DMS114 treated with DMSO at 0.1 percent for 48 hours (cell line): ENCODE results near the gene LLCFC1.

ENCODE experiments used
- DNase-seq: peaks from one replicate; lab custom pipeline; 2025; ENCODE audit not compliant: unreplicated experiment; lab: John Stamatoyannopoulos, UW

LLCFC1 gene

DNA sequence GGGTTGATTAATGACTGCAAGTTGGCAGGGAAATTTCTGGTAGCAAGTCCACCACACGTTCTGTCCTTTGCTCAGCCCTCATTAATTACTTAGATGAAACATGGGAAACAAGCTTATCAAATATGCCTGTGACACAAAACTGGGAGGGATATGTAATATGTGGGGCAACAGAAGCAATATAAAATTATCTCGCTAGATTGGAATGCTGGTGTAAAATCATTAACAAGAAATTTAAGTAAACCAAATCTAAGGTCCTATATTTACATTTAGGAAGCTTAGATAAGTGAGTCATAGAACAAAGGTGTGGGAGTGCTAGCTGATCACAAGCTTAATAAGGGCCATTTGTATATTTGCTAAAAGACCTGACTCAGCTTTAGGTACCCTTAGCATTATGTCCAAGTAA is 29.3 kb upstream of the LLCFC1 start:
- no peak for DNase-seq

DNA sequence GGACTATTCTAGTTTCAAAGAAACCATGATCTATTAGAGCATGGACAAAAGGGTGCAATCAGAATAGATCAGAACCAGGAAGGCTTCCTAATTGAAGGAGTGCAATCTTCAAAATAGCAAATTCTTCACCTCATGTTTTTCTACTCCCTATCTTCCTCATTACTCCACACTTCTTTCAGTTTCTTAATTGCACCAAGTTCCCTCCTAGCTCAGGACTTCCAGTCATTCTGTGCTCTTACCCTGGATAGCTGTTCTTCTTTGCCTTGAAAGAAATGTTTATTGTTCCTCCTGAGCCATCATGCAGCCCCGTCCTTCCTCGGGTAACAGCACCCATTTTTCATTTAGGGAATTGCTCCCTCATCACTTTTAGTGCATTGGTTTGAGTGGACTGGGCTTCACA is 28.8 kb upstream of the LLCFC1 start:
- no peak for DNase-seq

DNA sequence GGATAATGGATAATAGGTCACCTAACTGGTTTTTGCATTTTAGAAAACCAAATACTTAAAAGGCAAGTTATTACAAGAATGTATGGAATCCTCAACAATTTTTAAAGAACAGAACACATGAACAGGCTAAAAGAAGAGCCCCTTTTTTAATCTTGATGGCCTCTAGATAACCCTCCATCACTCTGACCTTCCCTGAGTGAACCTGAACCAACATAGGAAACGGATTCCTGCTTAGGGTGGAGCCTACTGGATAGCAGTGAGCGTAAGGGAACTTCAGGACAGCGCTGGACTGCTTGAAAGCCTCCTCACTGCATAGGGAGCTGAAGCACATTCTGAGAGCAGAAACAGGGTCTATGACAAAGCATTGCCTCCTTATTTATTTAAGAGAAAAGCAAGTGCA is 26.2 kb upstream of the LLCFC1 start:
- no peak for DNase-seq

DNA sequence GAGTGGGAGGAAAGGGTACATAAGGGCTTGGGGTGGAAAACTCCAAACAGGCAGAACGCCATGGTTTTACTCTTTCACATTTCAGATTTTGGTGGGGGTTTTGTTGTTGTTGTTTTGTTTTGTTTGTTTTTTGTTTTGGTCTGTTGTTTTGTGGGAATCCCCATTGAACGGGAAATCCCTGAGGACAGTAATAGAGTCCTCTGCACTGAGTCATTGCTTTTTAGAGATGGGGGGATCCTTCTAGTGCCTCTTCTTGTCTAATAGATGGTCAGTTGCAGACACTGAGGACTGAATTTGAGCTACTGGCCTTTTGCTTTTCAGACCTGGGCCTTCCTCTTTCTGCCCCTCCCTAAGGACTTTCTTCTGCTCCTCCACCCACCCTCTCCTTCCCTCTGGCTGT is 25.7 kb upstream of the LLCFC1 start:
- no peak for DNase-seq

DNA sequence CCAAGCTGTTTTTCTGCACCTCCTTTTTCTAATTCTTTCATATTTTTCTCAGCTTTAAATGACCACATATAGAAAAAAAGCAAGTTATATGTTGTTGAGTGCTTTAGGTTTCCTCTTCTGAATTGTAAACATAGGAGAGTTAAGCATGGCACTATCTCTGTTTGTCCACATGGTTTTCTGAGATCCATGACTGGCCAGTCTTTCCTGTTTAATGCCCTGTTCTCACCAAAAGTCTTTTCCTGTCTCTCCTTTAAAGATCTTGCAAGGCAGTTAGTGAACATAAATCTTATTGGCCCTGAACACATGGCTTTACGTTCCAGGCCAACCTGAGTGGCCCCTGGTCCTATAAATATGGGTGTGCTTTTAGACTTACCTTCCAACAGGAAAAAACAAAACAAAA is 25.2 kb upstream of the LLCFC1 start:
- no peak for DNase-seq

DNA sequence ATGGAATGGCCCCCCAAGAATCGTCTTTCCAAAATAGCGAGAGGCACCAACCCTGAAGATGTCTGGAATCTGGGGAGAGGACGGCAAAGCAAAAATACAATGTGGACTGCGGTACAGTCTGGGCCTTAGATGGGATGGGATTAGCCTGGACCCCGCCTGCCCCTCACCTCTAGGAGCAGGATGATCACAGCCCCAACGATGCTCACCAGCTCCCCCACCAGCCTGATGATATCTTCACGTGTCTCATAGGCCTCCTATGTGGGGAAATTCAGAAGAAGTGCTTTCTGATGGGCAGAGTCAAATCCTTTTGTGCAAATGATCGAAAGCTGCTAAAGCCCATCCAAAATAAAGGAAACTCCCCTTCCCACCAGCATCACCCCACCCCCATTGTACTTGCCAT is 24.0 kb upstream of the LLCFC1 start:
- no peak for DNase-seq

DNA sequence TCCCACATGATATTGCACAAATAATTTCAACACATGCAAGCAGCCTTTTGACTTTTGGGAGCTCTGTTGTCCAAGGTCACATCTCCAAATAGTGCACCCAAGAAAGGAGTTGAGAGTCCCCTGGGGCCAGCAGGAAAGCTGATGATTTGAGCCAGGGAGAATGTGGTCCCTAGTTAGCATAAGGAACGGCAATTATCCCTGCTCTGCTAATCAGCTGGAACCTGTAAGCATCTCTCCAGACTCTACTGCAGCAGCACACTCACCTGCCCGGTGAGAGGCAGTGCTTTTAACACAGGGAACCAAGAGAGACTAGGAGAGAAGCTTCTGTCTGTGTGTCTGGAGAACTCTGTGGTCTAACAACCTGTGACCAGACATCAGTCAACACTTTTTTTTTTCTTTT is 22.8 kb upstream of the LLCFC1 start:
- DNase-seq: no peak

DNA sequence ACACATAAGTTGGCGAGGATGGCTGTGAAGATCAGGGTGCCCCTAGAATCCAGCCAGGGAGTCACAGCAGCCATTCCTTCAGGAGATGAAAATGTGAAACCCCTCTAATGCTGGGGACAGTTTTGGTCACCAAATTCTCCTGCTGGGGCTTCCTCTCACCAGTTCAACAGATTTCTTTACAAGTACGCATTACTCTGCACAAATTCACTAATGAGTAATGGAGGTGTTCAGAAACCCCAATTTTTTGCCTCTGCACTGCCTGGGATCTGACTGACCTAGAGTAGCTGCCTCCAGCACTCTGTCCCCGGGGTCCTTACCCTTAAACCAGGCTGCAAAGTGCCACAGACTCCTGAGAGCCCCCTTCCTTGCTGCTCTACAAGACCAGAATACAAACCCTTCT is 21.8 kb upstream of the LLCFC1 start:
- no peak for DNase-seq

DNA sequence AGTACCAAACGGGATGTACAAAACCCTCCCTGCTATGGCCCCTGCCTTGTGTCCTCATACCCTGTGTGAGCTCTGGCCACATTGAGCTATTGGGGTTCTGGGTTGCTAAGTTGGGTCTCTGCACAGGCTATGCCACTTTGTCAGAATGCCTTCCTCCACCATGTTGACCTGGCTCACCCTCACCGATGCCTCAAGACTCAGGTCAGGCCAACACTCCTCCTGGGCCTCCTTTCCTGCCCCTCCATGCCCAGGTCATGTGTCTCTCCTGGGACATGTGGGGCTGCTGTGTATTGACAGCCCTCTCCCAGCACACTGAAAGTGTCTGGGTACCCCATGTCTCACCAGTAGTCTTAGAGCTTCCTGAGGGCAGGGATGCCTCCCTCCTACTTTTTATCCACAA is 20.4 kb upstream of the LLCFC1 start:
- DNase-seq: no peak

DNA sequence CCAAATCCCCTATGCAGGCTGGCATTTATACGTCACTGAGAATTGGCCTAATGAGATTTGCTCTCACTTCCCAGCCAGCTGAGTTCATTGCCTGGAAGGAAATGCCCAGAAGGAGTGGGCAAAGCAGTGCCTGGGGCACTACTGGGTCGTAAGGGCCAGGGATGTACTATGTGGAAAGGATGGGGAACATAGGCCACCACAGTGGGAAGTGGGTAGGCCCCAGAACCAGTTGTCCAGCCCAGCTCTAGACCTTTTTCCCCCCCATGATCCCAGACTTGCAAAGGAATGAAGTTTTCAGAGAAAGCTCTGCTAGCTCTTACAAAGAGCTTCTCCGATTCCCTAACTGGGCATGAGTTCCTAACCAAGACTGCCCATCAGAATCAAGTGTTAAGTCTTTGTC is 19.6 kb upstream of the LLCFC1 start:
- DNase-seq: no peak

DNA sequence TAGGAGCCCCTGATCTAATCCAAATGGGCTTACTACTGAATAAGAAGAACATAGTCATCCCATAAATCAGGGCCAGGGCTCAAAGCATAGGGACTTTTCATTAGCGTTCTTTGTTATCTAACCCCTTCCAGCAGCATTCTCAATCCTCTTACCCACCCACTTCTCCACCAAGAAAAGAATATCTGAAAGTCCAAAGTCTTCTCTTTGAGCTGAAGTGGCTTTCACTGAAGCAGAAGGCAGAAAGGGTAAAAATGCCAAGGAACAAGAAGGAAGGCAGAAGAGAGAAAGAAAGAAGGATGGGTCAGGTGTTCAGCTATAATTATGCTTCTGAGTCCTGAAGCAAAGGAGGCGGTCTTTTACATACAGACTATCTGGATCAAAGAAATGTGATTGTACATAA is 15.9 kb upstream of the LLCFC1 start:
- no peak for DNase-seq

DNA sequence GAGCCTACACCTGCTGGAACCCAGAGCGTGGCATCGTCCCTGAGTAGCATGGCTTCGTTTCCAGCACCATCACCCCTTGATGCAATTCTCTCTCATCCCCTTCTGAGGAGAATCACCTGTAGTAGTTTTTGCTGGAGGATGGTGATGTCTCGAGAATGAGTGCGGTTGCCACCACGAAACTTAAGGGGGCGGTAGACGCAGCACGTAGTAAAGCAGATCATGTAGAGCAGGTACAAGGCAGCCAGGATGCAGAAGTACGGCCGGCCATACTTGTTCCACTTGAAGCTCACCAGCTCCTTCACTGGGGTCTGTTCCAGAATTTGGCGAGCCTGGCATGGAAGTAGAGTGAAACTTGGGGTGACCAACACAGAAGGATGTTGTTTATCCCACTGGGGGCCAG is 13.9 kb upstream of the LLCFC1 start:
- no peak for DNase-seq

DNA sequence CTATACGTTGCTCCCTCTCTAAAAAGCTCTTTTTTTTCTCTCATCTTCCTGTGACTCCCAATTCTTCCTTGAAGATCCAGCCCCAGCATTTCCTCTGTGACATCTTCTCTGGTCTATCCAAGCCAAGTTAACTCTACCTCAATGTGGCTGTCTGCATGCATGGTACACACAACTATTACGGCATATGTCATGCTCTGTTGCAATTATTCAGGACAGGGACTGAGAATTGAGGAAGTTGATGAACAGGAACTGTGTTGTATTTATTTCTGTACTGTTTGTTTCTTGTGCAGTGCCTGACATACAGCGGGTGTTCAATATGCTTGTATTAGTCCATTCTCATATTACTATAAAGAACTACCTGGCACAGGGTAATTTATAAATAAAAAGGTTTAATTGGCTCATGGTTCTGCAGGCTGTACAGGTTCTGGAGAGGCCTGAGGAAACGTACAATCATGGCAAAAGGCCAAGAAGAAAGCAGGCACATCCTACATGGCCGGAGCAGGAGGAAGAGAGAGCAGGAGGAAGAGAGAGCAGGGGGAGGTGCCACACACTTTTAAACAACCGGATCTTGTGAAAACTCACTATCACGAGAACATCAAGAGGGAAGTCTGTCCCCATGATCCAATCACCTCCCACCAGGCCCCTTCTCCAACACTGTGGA is 12.1 kb upstream of the LLCFC1 start:
- no peak for DNase-seq

DNA sequence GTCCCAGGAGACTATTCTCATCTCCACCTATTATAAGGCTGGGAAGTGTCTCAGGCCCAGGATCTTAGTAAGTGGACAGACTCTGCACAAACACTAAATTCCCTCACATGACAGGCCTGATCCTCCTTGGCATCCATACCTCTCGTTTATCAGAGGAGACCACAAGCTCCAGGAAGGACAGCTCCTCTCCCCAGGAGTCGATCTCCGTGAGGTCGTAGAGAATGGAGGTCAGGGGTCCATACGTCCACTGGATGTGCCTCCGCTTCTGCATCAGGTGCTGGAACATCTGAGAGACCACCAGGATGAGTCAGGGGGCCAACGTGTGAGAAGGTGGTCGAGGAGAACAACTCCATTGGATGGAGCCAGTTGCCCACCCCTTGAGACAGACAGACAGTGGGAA is 11.3 kb upstream of the LLCFC1 start:
- no peak for DNase-seq

DNA sequence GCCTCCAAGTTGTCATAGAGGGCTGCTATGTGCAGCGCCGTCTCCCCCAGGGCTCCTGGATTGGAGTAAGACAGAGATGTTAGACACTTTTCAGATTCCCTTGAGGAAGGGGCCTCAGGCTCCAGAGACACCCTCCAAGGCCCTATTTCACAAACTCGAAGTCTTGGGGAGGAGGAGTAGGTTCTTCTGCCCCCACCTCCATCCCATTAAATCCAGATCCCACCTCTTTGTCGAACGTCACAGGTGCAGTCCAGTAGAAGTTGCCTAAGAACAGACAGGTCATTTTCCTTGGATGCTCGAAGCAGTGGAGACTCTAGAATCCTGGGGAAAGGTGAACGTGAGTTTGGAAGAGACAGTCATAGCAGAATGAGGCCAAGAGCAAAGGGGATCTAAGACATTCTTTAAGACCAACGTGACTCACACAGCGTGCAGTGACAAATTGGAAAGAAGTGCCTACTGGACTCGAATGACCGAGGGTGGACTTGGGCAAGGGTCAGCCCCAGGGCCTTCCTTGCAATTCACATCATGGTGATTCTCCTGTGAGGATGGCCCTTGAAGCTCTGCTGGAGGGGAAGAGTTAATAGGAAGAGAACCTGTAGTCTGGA is 9.1 kb upstream of the LLCFC1 start:
- no peak for DNase-seq

DNA sequence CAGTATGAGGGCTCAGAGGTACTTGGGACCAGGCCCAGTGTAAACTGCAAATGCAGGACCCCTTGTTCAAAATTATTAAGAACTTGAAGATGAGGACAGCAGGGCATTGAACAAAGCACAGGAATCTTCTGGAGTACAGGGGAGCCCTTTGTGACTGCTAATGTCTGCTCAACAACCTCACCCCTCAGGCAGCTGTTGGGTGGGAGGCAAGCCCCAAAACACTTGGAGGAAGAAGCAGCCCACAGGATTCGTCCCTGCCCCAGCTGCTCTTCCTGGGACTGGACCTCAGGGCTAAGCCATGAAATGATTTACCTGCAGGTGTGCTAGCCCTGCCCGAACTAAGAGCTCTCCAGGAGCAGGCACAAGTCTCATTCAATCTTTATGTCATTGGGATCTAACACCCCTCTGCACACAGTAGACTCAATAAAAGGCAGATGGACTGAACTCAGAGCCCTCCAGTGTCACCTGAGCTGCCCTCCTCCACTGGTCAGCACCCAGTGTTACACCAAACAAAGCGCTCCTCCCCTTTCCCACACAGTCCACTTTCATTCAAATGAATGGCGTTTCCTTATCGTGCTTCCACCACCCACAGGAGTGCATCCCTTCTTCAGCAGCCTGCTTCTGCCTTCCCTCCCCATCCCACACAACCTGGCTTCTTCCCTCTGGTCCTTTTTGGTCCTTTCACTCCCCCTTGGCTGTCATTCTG is 6.7 kb upstream of the LLCFC1 start:
- no peak for DNase-seq

DNA sequence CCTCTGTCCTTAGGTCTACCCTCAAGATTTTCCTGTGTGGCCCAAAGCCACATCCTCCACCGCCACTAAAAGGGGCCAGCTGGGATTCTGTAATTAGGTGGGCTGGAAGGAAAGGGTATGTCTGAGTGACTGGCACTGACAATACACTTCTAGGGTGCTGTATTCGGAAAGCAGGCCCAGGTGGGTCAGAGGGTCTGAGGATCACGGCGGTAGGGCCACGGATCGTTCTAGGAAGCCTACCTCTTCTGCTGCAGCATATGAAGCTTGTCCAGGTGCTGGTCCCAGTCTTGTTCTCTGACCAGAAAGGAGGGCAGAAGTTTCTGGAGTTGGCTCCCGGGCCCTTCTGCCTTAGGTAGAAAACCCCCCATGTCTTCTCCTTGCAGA is 6.2 kb upstream of the LLCFC1 start:
- DNase-seq: no peak

DNA sequence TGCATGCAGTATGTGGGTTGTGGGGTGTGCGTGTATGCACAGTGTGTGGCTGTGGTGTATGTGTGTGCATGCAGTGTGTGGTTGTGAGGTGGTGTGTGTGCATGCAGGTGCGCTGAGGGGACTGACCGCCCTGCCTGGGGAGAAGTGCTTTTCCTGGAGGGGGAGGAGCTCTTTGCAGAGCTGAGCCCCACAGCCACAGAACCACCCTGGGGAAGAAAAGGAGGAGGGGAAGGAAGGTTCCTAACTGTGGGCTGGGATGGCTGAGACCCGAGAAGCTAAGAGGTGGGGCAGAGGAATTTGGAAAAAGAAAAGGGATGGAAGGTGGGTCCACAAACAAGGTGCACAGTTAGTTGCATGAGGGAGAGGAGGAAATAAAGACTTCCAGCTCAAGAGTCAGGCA is 5.7 kb upstream of the LLCFC1 start, which contains the start of gene TRPV5:
Gene TRPV5, minus strand, starts transcription at position 123 of the 400 bp plus-strand sequence. CDS start 287 bp downstream, outside the sequence.
- no peak for DNase-seq

DNA sequence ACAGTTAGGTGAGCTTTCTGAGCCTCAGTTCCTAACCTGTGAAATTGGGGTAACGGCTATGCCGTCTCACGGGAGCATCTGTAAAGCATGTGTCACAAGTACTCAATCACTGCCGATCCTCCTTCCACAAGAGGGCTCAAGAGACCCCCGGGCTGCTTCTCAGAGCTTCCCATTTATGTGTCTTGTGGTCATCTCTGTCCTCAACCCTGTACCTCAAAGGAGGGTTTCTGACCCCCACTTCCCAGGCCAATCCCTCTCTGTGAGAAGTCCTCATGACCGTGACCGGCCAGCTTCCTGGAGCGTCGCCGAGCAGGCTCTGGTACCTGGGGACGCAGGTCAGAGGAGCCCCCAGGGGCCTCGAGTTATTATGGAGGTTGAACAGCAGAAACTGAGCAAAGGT is 5.2 kb upstream of the LLCFC1 start:
- DNase-seq: no peak

DNA sequence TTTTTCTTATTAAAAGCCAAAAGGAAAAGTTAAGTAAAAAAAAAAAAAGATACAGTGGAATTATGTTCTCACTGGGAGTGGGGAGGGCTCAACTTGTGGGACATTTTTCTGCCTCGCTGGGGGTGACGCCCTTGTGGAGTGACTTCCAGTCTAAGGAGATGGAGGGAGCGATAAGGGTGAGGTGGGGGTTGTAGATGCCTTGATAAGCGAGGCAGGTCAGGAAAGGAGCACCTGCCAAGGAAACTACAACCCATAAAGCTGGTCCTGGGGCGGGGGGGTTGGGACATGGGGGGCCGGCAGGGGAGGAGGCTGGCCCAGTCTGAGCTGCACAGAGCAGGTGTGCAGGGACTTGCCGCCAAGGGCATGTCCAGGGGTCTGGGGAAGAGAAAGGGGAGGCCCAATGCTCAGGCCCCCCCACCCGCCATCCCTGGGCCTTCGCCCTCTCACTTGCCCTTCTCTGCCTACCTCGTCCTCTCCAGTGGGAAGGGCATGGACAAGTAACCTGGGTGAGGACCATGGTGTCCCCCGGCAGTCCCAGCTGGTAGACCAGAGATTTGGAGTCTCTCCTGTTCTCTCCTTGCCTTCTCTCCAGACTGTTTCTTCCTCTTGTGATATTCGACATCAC is 3.2 kb upstream of the LLCFC1 start:
- DNase-seq: no peak

DNA sequence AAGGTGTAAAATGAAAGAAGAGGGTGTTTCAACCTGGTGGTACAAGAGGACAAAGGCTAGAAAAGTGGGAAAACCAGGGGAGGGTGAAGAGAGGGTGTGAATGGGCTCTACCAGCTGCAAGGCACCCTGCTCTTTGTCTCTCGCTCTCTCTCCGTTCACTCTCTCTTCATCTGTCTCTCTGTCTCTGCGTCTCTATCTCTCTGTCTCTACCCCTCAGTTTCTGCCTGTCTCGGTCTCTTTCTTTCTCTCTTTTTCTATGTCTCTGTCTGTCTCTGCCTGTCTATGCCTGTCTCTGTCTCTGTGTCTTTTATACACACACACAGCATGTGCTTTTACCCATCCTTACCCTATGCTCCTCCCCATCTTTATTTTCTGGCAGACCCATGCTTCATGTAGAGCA is 673 bp upstream of the LLCFC1 start:
- DNase-seq: no peak

DNA sequence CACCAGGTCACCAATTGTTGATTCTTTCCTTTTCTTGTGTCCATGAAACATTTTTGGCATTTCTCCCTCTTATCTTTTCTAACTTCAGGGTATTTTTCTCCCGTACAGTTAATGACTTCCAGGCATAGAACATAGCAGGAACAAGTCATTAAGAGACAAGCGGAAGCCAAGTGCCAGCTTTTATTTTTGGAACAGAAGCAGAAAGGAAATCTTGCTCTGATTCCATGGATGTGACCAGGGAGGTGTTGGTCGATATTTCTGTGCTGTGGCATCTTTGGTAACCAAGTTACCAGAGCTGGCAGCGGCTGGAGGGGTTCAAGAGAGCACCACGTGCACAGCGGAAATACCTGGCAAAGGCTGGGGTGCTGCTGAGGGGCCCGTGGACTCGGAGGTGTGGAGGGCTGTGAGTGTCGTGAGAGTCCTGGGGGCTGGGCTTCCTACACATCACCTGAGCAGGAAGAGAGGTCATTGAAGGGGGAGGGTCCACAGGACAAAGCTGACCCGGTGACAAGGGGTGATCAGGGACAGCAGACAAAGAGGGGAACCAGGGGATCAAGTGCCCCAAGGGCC is 1.8 kb downstream of the LLCFC1 start:
- no peak for DNase-seq
